GM19452 (cell line): ENCODE measurements around the gene LY9.
A peak's percentile ranks its signal among the peaks of the same experiment; 100 is the strongest.
"Not testable (repeated sequence)": the region's sequence is repeated elsewhere in the genome, so short reads cannot be mapped to it uniquely, and the experiment has no call there.

ENCODE experiments used
- ATAC-seq: cut with Tn5 transposase; IDR thresholded peaks from one replicate; pipeline ENCODE4 v1.9.1; 2021; ENCODE audit not compliant: unreplicated experiment

Gene LY9

DNA sequence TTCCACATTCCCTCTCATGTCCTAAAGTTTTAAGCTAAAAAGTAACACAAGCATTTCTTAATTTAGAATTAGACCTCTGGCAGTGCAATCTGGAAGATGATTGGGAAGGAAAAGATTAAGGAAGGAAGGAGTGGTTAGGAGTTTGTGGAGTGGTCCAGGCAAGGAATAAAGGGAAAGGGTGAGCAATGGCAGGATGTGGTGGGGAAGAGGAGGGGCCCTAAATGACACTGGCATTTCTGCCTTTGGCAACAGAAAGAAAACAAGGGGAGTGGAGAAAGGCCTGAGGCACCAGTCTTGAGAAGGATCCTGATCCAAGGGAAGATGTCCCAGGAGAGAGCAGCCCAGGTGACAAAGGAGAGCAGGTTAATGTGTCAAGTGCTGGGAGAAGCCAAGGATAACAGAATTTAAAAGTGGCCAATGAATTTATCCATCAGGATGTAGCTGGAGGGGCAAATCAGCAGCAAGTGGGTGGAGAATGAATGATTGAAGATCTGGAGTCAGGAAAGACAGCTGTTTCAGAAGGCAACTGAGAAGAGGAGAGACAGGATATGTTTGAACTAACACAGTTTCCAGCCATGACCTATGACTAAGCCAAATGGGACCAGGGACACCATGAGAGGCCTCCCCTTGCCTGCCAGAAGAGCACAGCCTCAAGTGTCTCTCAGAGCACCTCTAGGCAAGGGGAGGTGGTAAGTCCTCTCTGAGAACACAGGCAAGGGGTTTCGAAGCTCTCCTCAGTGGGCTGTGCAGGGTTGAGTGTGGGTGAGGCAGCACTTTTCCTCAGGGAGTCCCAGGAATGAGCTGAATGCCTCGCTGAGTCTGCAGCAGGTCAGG lies 20.9 kb upstream of the LY9 start:
- no peak for ATAC-seq

GRCh38 chr1:160776178-160776577 lies 19.8 kb upstream of the LY9 start:
- no peak for ATAC-seq

DNA sequence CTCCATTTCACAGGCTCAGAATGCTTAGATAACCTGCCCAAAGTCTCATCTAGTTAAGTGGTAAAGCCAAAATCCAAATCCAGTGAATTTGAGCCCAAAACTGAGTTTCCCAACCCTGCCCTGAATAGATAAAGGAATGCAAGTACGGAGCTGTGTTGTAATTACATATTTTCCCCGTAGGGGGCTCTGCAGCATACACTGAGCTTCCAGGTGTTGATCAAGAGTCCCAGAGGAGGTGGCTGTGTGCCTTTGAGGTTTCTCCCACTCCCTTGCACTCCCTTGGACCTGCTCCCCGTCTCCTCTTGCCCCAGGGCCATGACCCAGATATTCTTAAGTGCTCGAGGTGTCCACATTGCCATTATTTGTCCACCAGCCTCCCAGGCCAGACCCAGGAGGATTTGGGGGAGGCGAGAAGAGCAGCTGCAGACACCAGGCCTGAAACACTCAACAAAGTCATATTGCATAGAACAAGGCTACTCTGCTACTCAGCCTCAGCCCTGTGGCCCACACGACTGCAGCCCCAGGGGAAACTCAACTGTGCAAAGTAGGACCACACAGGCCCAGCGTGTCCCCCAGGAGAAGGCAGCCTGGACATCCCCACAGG lies 18.4 kb upstream of the LY9 start:
- ATAC-seq, result no peak

DNA sequence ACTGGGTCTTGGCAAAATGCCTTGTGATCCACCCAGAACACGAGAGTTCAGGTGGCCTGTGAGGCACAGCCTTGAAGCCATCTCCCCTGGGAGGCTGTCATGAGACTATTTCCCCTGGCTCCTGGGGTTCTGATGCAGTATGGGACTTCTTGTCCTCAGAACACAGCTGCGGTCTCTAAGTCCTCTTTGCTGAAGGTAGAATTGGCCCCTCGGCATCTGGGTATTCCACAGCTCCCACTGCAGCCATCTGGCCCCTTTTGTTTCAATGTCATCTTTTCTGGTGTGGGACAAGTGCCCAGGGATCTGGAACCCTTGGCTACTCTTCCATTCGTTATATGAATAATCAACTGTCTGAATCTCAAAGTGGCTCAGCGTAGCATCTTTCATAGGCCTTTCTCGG lies 17.0 kb upstream of the LY9 start:
- ATAC-seq, result no peak

- ATAC-seq, result no peak
Observed at GRCh38 chr1:160779626-160780397, 16.2 kb upstream of the LY9 start.

- no peak for ATAC-seq
Observed at GRCh38 chr1:160780398-160780755, 15.6 kb upstream of the LY9 start.

GRCh38 chr1:160781186-160781766 lies 14.7 kb upstream of the LY9 start:
- ATAC-seq, result no peak

DNA sequence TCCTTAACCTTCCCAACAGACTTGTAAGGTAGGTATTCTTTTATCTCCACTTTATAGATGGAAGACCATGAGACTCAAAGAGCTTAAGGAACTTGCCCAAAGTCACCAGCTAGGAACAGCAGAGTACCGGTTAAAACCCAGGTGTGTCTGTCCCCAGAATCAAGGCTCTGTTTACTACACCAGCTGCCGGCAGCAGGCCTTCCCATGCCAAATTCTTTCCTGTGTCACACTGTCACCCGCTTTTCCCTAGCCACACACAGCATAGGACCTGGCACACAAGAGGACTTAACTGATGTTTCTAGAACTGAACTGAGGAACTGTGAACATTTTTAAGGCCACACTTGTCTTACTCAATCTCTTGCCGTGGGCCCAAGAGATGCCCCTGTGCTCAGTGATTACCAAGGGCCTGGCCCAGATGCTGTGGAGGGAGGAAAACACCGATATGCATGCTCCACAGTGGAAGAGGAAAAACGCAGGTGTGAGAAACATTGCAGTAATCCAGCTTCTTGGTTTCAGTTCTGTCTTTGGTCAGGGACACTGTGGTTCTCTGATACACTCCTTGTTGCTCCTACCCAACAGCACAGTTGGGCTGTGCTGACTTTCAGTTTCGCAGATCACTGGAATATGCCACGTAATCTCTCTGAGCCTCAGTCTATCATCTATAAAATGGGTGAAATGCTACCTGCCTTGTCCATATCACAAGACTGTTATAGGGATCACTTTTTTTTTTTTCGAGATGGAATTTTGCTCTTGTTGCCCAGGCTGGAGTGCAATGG lies 13.9 kb upstream of the LY9 start:
- ATAC-seq, result peak; percentile 94

DNA sequence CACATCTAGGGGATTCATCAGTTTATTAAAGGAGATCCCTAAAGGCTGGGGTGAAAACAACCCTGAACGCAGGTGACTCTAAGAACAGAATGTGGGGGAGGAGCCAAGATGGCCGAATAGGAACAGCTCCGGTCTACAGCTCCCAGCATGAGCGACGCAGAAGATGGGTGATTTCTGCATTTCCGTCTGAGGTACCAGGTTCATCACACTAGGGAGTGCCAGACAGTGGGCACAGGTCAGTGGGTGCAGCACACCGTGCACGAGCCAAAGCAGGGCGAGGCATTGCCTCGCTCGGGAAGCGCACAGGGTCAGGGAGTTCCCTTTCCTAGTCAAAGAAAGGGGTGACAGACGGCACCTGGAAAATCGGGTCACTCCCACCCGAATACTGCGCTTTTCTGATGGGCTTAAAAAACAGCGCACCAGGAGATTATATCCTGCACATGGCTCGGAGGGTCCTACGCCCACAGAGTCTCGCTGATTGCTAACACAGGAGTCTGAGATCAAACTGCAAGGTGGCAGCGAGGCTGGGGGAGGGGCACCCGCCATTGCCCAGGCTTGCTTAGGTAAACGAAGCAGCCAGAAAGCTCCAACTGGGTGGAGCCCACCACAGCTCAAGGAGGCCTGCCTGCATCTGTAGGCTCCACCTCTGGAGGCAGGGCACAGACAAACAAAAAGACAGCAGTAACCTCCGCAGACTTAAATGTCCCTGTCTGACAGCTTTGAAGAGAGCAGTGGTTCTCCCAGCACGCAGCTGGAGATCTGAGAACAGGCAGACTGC lies 12.8 kb upstream of the LY9 start:
- ATAC-seq, result not testable (repeated sequence)

DNA sequence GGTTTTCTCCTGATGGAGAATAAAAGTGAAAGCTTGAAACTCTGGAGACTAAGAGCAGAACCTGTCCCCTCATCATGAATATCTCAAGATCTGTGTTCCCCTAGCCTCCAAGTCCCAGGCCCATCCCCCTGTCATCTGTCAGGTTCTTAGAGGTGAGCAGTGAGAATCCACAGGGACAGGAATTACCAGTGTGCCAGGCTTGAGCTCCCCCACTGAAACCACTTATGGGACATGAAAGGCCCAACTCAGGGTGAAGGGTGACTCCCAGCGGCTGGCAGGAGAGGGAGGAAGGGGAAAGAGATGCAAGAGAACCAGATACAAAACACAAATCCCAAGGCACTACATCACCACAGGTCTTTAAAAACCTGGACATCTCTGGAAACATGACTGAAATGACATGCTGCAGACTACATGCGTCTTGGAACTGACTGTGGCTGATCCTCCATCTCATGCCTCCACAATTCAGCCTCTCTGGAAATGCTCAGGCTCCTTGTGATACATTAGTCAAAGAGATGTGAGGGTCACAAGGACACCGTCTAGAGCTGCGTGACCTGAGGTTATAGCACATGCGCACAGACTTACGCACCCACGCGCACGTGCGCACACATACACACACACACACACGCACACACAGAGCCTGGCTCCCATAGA lies 6.8 kb upstream of the LY9 start:
- ATAC-seq, result no peak

GRCh38 chr1:160789702-160790611 lies 6.0 kb upstream of the LY9 start:
- peak; percentile 82 for ATAC-seq

DNA sequence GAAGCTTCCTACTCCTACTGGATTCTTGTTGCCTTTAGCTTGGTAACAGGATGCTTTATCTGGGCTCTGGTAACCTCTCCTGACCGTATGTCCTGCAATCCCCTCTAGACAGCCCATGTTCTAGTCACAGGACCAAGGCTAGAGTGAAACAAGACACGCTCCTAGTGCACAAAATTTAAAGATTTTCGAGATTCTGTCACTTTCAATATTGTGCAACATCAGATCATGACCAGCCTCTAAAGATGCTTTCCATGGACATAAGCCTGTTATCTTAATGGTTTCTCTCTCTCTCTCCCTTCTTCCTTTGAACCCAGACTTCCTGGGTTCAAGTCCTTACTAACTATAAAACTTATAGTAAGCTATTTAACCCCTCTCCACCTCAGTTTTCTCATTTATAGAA lies 1.6 kb upstream of the LY9 start:
- ATAC-seq, result no peak

DNA sequence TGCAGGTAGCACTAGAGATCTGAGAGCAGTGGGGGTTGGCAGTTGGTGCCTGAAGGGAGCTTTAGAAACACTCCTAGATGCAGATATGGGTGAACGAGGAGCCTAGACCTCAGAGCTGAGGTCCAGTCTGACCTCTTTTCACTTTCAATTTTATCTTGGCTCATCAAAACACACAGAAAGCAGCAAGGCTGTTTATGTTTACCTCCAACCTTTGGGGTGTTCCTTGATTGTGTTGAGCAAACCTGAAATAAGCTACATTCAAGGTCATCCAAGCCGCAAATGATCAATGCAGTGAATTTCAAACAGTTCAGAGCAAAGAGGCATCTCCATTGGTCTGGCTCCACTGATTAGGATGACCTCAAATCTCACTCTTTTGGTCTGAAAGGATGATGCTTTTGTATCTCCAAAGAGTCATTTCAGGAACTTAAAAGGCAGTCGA lies 1.3 kb downstream of the LY9 start:
- ATAC-seq, result no peak

- no peak for ATAC-seq
Observed at GRCh38 chr1:160797861-160798273, 1.9 kb downstream of the LY9 start.

DNA sequence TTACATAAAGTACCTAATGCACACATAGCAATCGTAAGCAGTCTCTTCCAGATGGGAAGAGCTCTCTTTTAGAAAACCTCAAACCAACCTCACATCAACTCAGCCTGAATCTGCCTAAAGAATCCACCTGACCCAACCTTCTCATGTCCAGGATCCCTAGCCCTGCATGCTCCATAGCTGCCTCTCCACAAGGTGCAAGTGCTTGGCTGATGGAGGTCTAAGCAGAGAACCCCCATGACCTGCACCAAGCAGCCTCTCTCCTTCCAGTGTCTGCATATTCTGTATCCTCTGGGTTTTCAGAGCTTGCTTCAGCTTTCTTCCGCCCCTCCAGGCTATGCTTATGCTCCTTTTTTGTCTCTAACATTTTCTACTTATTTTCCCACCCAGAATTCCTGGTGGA lies 2.5 kb downstream of the LY9 start:
- no peak for ATAC-seq

GRCh38 chr1:160799641-160800040 lies 3.7 kb downstream of the LY9 start:
- no peak for ATAC-seq

GRCh38 chr1:160800142-160800541 lies 4.2 kb downstream of the LY9 start:
- no peak for ATAC-seq

DNA sequence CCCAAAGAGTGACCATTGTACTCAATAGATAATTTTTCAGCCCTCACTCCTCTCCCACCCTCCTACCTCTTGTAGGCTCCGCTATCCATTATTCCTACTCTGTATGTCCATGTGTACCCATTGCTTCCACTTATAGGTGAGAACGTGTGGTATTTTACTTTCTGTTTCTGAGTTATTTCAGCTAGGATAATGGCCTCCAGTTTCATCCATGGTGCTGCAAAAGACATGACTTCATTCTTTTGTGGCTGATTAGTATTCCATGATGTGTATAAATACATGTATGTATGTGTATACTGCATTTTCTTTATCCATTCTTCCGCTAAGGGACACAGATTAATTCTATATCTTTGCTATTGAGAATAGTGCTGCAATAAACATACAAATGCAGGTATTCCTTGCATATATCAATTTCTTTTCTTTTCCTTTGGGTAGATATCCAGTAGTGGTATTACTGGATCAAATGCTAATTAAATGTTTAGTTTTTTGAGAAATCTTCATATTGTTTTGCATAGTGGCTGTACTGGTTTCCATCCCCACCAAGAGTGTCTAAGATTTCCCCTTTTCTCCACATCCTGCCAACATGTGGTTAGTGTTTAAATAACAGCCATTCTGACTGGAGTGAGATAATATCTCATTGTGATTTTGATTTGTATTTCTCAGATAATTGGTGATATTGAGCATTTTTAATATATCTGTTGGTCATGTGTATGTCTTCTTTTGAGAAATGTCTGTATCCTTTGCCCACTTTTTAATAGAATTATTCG lies 4.9 kb downstream of the LY9 start:
- ATAC-seq, result no peak
